ENCODE measurements around the gene B3GLCT. TPM values are rescaled to one million over a fixed set of nuclear protein-coding genes. Genes with fewer than 3 reads are reported as not detected.

The B3GLCT gene
- polyA plus RNA-seq, 1 of the 3 experiments (the other 2 are of a cell fraction), result 2.4 TPM

GRCh38 chr13:31195616-31196015, 4.2 kb upstream of the B3GLCT start (continued):
- TF ChIP-seq TAF1 (IDR thresholded peaks at IDR 0.05; ENCODE audit: borderline replicate concordance, low read depth, low read length) (no peak), NFIC (IDR thresholded peaks at IDR 0.05; ENCODE audit: borderline replicate concordance) (no peak), GATA2 (CRISPR knock-in tag; IDR thresholded peaks at IDR 0.05) (no peak)

- Histone ChIP-seq H3K79me2 (ENCODE audit: insufficient read depth) (peaks cover 11% of the 10 kb centered on the region), H3K9me3 (no peaks in the 10 kb centered on the region), H2AFZ (ENCODE audit: low read depth) (no peak overlapping the region), H3K4me2 (no peak overlapping the region), H3K27me3 (ENCODE audit: insufficient read depth) (no peaks in the 10 kb centered on the region), H3F3A (replicated peaks; ENCODE audit: insufficient read depth) (peaks cover 8% of the 10 kb centered on the region), H3K36me3 (replicated peaks in 1 of 2; ENCODE audit: control insufficient read depth in 1 of 2, insufficient read depth in 2 of 2, low read length in 1 of 2) (no peaks in the 10 kb centered on the region), H3K4me1 (ENCODE audit: control insufficient read depth in 1 of 2, insufficient read depth in 2 of 2, low read depth in 1 of 2, low read length in 1 of 2) (peaks cover 4 to 8% of the 10 kb centered on the region in 2 experiments; a peak in 3 of 4 replicates), H3K9ac (no peak overlapping the region), H3K9me2 (no peaks in the 10 kb centered on the region), H3K4me3 (ENCODE audit: low read depth in 2 of 2, low read length in 1 of 2) (no peak overlapping the region), H3K27ac (ENCODE audit: low read depth in 2 of 2, low read length in 1 of 2) (no peak overlapping the region), H4K20me1 (ENCODE audit: insufficient read depth) (no peaks in the 10 kb centered on the region)
- POLR2A ChIA-PET, result no interaction called here
- TF ChIP-seq NFIC (IDR thresholded peaks at IDR 0.05; ENCODE audit: borderline replicate concordance) (no peak), CHD2 (IDR thresholded peaks at IDR 0.05; ENCODE audit: low read length, partially characterized antibody) (no peak), JUND (IDR thresholded peaks at IDR 0.05) (no peak), SMC3 (IDR thresholded peaks at IDR 0.05; ENCODE audit: low read depth, low read length) (no peak), FOXM1 (IDR thresholded peaks at IDR 0.05; ENCODE audit: low read depth) (no peak), FOXJ3 (CRISPR knock-in tag; IDR thresholded peaks at IDR 0.05) (no peak), ELF1 (IDR thresholded peaks at IDR 0.05) (no peak), ZBTB33 (IDR thresholded peaks at IDR 0.05; ENCODE audit: borderline replicate concordance, low read depth) (no peak), RCOR1 (IDR thresholded peaks at IDR 0.05; ENCODE audit: low read length) (no peak), RXRA (IDR thresholded peaks at IDR 0.05; ENCODE audit: borderline replicate concordance, low read depth) (no peak), MXI1 (IDR thresholded peaks at IDR 0.05; ENCODE audit: low read depth, low read length) (no peak)
- DNase-seq, result no peak
- CTCF ChIA-PET, result no interaction called here
- over 99% methylated on average over 5 of the region's 6 CpGs for WGBS (ENCODE audit: low lambda C conversion rate)
These were observed 2.8 kb upstream of the B3GLCT start for GRCh38 chr13:31196992-31197391.

- Histone ChIP-seq H3K9me3 (no peaks in the 10 kb centered on the region), H3K9me2 (no peaks in the 10 kb centered on the region), H3K27me3 (ENCODE audit: insufficient read depth) (no peaks in the 10 kb centered on the region), H4K20me1 (ENCODE audit: insufficient read depth) (no peaks in the 10 kb centered on the region), H3K4me2 (no peak overlapping the region), H2AFZ (ENCODE audit: low read depth) (no peak overlapping the region), H3K4me1 (ENCODE audit: control insufficient read depth in 1 of 2, insufficient read depth in 2 of 2, low read depth in 1 of 2, low read length in 1 of 2) (peaks cover 4 to 8% of the 10 kb centered on the region in 2 experiments; a peak in 3 of 4 replicates), H3K36me3 (replicated peaks in 1 of 2; ENCODE audit: control insufficient read depth in 1 of 2, insufficient read depth in 2 of 2, low read length in 1 of 2) (no peaks in the 10 kb centered on the region), H3K9ac (no peak overlapping the region), H3K27ac (ENCODE audit: low read depth in 2 of 2, low read length in 1 of 2) (no peak overlapping the region), H3K4me3 (ENCODE audit: low read depth in 2 of 2, low read length in 1 of 2) (no peak overlapping the region), H3K79me2 (ENCODE audit: insufficient read depth) (peaks cover 21% of the 10 kb centered on the region), H3F3A (replicated peaks; ENCODE audit: insufficient read depth) (peaks cover 11% of the 10 kb centered on the region)
- ChIA-PET CTCF (interaction anchor here (1.8 to 3.0 kb wide), 3 partner anchors 9 to 207 kb away, joined by 6 to 25 read pairs (median 7); no protein-coding TSS in a partner anchor), POLR2A (no interaction called here)
- no peak for DNase-seq
- WGBS (ENCODE audit: low lambda C conversion rate), result 87% methylated on average over 3 of the region's 3 CpGs
- TF ChIP-seq RXRA (IDR thresholded peaks at IDR 0.05; ENCODE audit: borderline replicate concordance, low read depth) (no peak), SMC3 (IDR thresholded peaks at IDR 0.05; ENCODE audit: low read depth, low read length) (no peak), ZBTB33 (IDR thresholded peaks at IDR 0.05; ENCODE audit: borderline replicate concordance, low read depth) (no peak), MEF2A (IDR thresholded peaks at IDR 0.05; ENCODE audit: borderline replicate concordance, low read depth) (no peak)
These were observed 1.3 kb upstream of the B3GLCT start for GRCh38 chr13:31198519-31198918.
